Stimulated activated CD4-positive, alpha-beta T cell treated with anti-CD3 and anti-CD28 coated beads, Interleukin-15, amount 100 ng/mL, for 24 hours (primary cell): Measurements from ENCODE around the gene QSOX2.

Source experiments
- DNase-seq: peaks from one replicate; pipeline ENCODE4 v3.0.0-alpha.2; 2020

Gene QSOX2

GRCh38 chr9:136264441-136265405 is 19.1 kb upstream of the QSOX2 start:
- no peak for DNase-seq

GRCh38 chr9:136264031-136264430 is 18.4 kb upstream of the QSOX2 start:
- DNase-seq: no peak

- no peak for DNase-seq
Observed at GRCh38 chr9:136262671-136263178, 17.1 kb upstream of the QSOX2 start.

GRCh38 chr9:136261686-136262430 is 16.2 kb upstream of the QSOX2 start:
- DNase-seq: no peak

DNA sequence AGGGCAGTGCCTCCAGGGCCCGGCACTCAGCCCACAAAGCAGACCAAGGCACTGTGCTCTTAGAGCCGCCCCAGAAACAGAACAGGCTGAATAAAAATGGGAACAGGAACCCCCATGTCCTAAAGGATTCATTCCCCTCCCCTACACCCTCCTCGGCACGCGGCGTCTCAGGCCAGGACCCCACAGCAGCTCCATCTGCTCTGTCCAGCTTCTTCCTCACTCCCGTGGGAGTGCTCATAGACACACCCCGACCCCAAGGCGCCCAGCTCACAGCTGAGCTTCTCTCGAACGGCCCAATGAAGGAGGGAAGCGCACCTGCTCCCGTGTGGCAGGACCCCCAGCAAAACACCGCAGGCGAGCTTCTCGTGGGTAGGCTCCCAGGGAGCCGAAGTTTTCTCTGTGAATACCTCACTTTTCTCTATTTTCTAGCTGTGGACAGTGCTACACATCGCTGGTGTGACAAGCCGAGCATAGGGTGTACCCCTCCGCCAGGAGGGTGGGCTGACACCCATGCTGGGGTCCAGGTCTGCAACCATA is 15.4 kb upstream of the QSOX2 start:
- DNase-seq: no peak

GRCh38 chr9:136260521-136260920 is 14.9 kb upstream of the QSOX2 start:
- no peak for DNase-seq

DNA sequence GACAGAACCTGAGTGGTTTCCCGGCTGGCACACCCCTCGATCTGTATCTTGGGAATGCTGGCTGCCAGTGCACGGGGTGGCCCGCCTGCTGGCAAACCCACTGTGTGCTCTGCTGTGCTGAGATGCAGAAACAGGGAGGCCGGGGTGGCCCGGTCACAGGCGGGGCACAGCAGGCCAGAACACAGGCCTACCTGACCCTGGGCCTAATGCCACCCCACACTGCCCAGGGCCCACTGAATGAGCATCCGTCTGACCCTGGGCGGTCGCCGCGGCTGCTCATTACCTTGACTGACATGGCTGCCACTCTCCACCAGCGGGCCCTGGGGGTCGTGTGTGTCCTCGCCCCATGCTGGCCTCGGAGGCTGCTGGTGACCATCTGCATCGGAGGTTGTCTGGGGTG is 14.2 kb upstream of the QSOX2 start:
- DNase-seq: no peak

- DNase-seq: no peak
Observed at GRCh38 chr9:136259517-136259813, 13.9 kb upstream of the QSOX2 start.

DNA sequence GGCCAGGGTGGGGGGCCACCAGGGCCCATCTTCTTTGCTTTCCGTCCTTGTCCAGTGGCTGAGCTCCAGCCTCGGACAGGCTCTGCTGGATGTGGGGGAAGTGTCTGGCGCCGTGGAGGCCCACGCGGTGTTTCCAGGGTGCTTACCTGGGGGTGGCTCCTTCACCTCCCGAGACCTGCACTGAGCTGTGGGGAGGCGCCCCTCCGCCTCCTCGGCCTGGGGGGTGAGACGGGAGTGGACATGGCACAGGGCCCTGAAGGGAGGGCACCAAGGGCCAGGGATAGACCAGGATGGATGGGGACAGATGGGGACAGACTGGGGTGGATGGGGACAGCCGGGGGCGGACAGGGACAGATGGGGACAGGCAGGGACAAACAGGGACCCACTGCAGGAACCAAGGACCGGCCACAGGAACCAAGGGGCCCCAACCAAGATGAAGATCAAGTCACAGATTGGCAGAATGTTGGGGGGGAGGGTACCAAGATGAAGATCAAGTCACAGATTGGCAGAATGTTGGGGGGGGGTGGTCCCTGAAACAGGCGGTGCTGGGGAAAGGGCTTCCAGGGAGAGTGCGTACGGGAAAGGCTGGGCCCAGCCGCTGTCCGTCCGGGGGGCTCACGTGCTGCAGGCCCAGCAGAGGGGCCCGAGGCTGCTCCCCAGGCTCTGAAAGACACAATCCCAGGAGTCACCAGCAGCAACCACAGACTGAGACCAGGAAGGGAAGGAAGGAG is 13.3 kb upstream of the QSOX2 start:
- DNase-seq: no peak

GRCh38 chr9:136258299-136258625 is 12.7 kb upstream of the QSOX2 start:
- no peak for DNase-seq

DNA sequence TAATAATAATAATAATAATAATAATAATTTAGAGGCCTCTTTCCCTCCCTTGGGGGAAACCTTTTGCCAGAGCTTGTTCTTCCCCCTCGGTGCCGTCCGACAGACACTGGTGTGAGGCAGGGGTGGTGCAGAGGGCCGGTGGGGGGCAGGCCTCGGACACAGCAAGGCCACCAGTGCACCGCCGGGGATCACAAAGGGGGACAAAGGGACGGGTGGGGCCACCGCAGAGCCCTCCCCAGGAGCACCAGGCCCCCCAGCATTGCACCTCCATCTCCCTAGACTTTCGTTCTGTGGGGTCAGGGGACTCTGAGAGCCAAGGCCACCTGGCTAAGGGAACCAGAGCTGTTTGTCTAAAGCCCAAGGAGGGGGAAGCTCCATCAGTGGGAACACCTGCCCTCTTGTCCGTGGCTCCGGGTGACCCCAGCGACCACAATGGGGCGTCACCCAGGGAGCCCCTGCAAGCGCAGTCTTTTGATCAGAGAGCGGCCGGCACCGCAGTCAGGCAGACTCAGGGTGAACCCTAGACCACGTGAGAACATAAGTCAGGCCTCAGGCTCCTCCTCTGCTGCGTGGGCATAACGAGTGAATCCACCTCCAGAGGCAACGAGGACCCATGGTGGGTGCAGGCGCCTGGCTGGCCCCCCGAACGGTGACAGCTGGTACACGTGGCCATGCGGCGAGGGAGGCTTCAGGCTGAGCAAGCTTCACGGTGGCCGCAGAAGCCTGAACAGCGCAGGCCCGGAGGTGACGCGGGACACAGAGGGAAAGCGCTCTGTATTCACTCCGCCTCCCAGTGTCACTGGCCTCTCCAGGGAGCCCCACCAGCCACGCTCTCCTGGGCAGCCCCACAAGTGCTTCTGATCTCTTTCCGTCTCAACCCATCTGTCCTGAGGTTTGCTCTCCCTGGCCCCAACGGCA is 12.0 kb upstream of the QSOX2 start:
- no peak for DNase-seq

DNA sequence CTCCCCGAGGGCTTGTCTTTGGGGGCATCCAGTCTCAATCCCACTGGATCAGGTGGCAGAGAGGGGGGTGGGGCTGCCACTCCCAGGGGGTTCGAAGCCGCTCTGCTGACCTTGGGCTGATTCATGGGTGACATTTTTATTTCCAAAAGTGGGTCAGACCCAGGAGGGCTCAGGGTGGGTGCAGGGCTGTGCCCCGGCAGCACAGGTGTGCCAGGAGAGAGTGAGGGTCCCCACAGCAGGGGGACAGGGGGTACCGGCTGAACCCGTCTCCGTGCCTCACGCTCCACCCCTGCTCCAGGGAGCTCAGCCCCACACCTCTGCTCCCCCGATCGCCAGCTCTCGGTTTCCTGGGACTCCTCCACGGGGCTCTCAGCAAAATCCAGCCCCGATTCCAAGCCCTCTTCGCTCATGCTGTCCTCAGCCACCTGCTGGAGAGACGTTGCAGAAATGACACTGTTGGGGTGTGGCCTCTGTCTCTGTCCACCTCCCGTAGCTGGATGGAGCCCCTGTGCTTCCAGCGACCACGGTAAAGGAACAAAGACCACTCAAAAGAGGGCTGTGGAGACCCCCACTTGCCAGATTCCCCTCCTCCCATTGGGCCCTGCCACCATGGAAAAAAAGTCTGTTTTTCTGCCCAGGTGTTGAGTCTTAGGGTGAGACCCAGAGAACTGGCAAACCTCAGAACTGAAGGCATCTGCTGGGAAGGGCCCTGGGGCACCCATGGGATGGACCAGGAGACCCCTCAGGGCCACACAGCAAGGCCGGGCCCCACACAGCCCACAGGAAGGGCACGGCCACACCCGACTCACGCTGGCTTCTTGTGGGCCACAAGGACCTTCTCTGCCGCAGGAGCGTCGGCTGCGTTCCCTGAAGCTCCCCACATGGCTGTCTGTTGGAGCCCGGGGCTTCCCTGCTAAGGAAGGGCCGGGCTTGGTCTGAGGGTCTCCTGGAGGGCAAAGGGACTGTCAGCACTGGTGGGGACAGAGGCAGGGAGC is 10.6 kb upstream of the QSOX2 start:
- no peak for DNase-seq

DNA sequence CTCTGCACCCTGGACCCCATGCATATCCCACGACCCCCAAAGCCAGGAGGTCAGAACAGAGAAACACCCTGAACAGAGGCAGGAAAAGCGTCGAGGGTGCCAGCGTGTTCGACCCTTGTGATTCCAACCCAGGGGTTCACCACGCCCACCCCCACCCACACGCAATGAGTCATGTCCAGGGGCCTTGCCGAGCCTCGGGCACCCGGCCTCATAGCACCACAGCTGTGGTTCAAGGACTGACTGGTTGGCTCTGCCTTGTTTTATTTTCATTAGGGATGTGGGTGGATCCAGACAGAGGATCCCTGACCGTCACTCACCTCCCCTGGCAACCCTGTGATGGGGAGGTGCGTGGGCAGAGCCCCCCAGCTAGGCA is 9.5 kb upstream of the QSOX2 start:
- DNase-seq: peak; percentile 29

DNA sequence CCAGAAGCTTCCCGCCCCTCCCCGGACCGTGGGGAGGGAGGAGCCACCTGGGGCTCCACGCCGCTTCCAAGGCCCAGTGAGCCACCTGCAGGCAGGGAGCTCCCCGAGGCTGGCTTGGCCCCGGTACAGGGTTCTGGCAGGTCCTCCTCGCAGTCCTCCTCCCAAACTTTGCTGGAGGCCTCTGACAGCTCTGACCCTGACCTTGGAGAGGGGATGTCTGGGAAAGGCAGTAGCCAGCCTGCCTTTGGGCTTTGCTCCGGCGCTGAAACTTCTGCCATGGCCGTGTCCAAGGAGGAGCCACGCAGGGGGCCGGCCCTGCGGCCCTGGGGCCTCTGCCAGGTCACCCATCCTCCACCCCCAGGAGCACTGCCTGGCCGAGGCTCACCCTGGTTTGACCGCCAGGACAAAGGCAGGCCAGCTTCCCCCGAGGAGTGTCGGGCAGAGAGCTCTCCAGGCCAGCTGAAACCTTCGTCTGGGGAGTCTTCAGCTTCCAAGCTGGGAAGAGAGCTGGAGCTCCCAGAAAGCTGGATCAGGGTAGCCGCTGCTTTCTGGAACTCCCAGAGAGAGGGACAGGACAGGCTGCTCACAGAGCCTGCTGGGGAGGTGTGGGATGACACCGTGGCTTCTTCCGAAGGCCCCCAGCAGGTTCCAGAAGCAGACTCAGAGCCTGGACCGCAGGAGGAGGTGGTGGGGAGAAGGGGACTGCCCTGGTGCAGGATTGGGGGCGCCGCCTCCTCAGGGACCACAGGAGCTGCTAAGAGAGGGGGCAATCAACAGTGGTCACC is 9.0 kb upstream of the QSOX2 start:
- DNase-seq: no peak

DNA sequence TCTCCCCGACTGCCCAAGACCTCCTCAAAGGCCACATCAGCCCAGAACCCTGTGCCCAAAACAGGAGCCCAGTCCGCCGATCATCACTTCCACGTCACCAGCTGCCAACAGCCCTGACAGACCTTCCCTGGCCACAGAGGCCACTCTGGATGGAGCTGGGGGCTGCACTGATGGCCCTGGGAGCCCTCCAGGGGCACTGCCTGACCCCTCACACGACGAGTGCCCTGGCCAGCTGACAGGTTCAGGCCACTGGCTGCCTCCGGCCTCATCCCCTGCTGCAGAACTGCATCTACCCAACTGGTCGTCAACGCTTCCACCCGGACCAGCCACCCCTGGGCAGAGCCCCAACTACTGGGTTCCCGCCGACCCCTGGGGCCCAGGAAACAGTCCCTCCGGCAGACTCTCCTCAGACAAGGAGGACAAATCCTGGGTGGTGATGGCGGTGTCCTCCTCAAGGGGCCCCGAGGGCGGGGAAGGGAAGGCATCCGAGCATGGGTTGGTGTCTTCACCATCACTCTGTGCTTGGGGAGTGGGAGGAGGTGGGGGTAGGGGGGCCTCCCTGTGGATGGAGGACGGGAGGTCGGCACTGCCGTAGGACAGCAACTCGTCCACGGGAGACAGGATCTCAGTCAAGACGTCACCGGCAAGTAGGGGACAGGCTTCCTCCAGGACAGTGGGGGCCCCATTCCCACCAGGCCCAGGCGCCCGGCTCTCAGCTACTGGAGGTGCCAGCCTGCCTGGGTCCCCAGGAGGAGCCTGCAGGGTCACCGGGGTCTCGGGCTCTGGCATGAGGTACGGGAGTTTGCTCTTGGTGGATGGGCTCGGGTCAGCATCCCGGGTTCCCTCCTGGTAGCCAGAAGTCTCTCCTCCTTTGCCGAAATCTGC is 7.9 kb upstream of the QSOX2 start:
- DNase-seq: no peak

GRCh38 chr9:136252846-136253245 is 7.2 kb upstream of the QSOX2 start:
- no peak for DNase-seq

DNA sequence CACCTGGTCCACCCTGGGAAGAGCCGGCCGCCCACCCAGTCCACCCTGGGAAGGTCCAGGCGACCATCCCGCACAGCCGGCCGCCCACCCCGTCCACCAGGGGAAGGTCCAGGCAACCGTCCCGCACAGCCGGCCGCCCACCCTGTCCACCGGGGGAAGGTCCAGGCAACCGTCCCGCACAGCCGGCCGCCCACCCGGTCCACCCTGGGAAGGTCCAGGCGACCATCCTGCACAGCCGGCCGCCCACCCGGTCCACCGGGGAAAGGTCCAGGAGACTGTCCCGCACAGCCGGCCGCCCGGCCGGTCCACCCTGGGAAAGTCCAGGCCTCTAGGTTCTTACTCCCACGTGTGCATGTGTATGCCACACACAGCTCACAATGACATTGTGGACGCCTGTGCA is 6.7 kb upstream of the QSOX2 start:
- DNase-seq: no peak

DNA sequence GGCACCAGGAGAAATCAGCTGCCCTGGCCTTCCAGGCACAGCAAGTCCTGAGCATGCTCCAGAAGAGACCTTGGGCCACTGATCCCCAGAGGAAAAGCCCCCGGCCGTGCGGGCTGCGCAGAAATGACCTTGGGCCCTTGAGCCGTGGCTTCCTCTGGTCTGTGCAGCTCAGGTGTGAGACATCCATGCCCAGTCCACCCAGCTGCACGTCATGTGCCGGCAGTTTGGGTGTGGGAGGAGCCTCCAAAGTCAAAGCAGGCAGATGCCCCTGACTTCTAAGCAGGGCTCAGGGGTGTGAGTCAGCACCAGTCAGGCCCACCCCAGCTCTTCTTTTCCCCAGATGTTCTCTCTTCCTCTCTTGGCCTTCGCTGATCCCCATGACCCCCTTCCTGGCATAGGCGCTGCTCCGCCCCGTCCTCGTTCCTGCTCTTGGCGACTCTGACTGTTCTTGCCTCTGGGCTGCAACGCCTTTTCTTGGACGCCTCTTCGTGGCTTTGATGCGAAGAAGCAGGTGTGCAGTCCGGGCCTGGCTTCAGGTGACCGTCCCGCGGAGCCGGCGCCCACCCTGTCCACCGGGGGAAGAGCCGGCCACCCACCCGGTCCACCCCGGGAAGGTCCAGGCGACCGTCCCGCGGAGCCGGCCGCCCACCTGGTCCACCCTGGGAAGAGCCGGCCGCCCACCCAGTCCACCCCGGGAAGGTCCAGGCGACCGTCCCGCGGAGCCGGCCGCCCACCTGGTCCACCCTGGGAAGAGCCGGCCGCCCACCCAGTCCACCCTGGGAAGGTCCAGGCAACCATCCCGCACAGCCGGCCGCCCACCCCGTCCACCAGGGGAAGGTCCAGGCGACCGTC is 5.9 kb upstream of the QSOX2 start:
- no peak for DNase-seq
